ENCODE data around the gene CCDC182.

DNA sequence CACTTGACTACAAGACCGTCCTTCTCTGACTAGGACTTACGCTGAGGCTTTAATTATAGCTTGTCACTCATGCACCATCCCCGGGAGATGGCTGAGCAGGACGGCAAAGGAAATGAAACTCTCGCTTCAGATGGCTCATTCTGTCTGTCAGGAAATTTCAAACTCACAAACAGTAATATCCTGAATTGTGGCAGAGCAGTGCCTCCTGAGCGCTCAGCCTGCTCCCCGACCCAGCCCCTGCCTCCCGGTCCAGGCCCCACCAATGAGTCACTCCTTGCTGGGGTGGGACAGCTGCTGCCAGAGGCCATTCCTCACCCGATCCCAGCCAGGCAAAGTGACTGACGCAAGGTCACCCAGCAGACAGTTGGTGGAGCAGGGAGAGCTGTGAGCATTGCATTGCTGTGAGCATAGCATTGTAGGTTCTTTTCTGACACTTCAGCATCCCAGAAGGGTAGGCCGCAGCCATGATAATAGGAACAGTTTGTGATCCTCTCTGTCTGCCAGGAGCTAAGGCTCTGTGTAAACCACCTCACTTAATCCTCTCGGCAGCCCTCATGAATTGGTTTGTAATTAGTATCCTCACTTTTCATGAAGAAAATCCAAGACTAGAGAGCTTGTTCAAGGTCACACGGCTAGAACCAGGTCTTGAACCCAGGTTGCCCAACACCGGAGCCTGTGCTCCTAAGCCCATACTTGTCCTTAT is 20.9 kb downstream of the CCDC182 start:
- TF ChIP-seq CTCF (conservative IDR thresholded peaks at IDR 0.05; ENCODE audit: low read depth in 2 of 2) (no peak), POLR2AphosphoS5 (IDR thresholded peaks at IDR 0.05; ENCODE audit: low read depth) (no peak), EZH2 (IDR thresholded peaks at IDR 0.05; ENCODE audit: low read depth, unreplicated experiment) (no peak), STAT1 (IDR thresholded peaks at IDR 0.05; ENCODE audit: unreplicated experiment) (no peak), EZH2phosphoT487 (IDR thresholded peaks at IDR 0.05; ENCODE audit: unreplicated experiment) (no peak), REST (IDR thresholded peaks at IDR 0.05; ENCODE audit: unreplicated experiment) (no peak), CREB1 (CRISPR knock-in tag; IDR thresholded peaks at IDR 0.05; ENCODE audit: low read depth) (no peak)
